Chondrocyte (in vitro differentiated cells): ENCODE results near the gene TOPORS. TPM values are rescaled to one million over a fixed set of nuclear protein-coding genes. Genes with fewer than 3 reads are reported as not detected.

ENCODE experiments used
- DNase-seq: peaks from one replicate; pipeline ENCODE4 v3.0.0; 2021; ENCODE audit warnings: mixed read lengths, low spot score
- H3K27ac Mint-ChIP-seq: one replicate; pipeline ENCODE4 v1.8.0; 2021; ENCODE audit warnings: mild to moderate bottlenecking, moderate library complexity, mixed read lengths; ENCODE audit not compliant: unreplicated experiment
- H3K27me3 Mint-ChIP-seq: 2 replicates; pipeline ENCODE4 v1.8.0; 2021; ENCODE audit warnings: low read depth, mixed read lengths
- H3K36me3 Mint-ChIP-seq: 2 replicates; pipeline ENCODE4 v1.8.0; 2021; ENCODE audit warnings: low read depth, mixed read lengths
- H3K4me1 Mint-ChIP-seq: 2 replicates; pipeline ENCODE4 v1.8.0; 2021; ENCODE audit warnings: low read depth, mild to moderate bottlenecking, mixed read lengths
- H3K4me3 Mint-ChIP-seq: one replicate; pipeline ENCODE4 v1.8.0; 2021; ENCODE audit warnings: mild to moderate bottlenecking, moderate library complexity, mixed read lengths; ENCODE audit not compliant: unreplicated experiment
- H3K9me3 Mint-ChIP-seq: 2 replicates; pipeline ENCODE4 v1.8.0; 2021; ENCODE audit warnings: low read depth, mixed read lengths
- CTCF ChIP-seq: fragments of 200-600 bp; sonication (generic); IDR thresholded peaks from 2 replicates; pipeline ENCODE4 v1.5.0; 2021; ENCODE audit warnings: antibody characterized with exemption, mild to moderate bottlenecking, moderate library complexity
- total RNA-seq: library from RNA; stranded (reverse); gene quantifications from 3 replicates; pipeline ENCODE4 v1.2.1, GENCODE V29; 2021

Gene TOPORS
- total RNA-seq, 1 donor from 2014 or later = 15.3 TPM

- Mint-ChIP-seq H3K36me3 (no peaks in the 10 kb centered on the region), H3K4me3 (no peak overlapping the region)
Measured at GRCh38 chr9:32580631-32581300, 28.4 kb upstream of the TOPORS start.

DNA sequence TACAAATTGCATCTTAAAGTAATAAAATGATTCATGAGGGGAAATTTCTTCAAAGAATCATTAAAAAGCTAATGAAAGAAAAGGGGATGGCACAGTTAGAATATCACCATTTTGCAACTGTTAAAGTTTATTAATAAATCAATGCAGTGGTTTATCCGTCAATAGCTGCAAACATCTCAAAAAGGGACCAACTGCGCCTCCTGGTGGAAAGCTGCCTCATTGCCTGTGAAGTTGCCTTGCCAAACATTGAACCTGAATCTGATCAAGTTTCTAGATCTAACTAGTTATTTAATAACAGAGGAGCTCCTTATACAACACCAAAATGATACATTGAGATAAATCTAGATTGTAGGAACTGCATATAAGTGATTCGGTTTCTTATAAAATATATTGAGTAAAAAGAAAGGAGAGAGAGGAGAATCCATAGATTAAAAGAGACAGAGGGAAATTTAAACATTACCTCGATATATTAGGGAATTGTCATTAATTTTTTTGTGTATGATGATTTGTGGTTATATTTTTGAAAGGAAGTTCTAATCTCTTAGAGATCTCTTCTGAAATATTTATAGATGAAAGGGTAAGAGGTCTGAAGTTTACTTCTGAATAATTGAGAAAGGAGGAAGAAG, 27.4 kb upstream of the TOPORS start:
- no peak for DNase-seq
- H3K27ac Mint-ChIP-seq = no peak overlapping the region
- TF ChIP-seq CTCF = peak; percentile 98
- no peaks in the 10 kb centered on the region for H3K36me3 Mint-ChIP-seq
- H3K9me3 Mint-ChIP-seq = no peaks in the 10 kb centered on the region
- peaks cover 5% of the 10 kb centered on the region for H3K4me1 Mint-ChIP-seq
- H3K4me3 Mint-ChIP-seq = no peak overlapping the region
- H3K27me3 Mint-ChIP-seq = peaks cover 24% of the 10 kb centered on the region

More at GRCh38 chr9:32580631-32581300, 28.4 kb upstream of the TOPORS start:
- Mint-ChIP-seq H3K27ac (no peak overlapping the region), H3K9me3 (no peaks in the 10 kb centered on the region), H3K4me1 (peaks cover 6% of the 10 kb centered on the region), H3K27me3 (peaks cover 24% of the 10 kb centered on the region)
- TF ChIP-seq CTCF = no peak
- DNase-seq = no peak

DNA sequence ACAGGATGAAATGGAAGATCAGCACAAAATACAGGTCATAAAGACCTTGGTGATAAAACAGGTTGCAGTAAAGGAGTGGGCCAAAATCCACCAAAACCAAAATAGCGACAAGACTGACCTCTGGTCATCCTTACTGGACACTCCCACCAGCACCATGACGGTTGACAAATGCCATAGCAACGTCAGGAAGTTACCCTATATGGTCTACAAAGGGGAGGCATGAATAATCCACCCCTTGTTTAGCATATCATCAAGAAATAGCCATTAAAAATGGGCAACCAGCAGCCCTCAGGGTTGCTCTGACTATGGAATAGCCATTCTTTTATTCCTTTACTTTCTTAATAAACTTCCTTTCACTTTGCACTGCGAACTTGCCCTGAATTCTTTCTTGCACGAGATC, 26.6 kb upstream of the TOPORS start:
- no peaks in the 10 kb centered on the region for H3K36me3 Mint-ChIP-seq
- peaks cover 2% of the 10 kb centered on the region for H3K4me1 Mint-ChIP-seq
- H3K4me3 Mint-ChIP-seq = no peak overlapping the region
- TF ChIP-seq CTCF = no peak
- H3K27ac Mint-ChIP-seq = no peak overlapping the region
- no peak for DNase-seq
- H3K9me3 Mint-ChIP-seq = no peaks in the 10 kb centered on the region
- peaks cover 22% of the 10 kb centered on the region for H3K27me3 Mint-ChIP-seq

GRCh38 chr9:32577316-32577715, 24.9 kb upstream of the TOPORS start:
- DNase-seq = no peak
- Mint-ChIP-seq H3K27me3 (peaks cover 22% of the 10 kb centered on the region), H3K4me1 (peaks cover 10% of the 10 kb centered on the region), H3K9me3 (no peaks in the 10 kb centered on the region), H3K36me3 (no peaks in the 10 kb centered on the region), H3K27ac (no peak overlapping the region), H3K4me3 (no peak overlapping the region)
- TF ChIP-seq CTCF = no peak

GRCh38 chr9:32574858-32575257, 22.5 kb upstream of the TOPORS start:
- peaks cover 19% of the 10 kb centered on the region for H3K4me1 Mint-ChIP-seq
- H3K4me3 Mint-ChIP-seq = no peak overlapping the region
- peaks cover 14% of the 10 kb centered on the region for H3K27me3 Mint-ChIP-seq
- TF ChIP-seq CTCF = no peak
- H3K9me3 Mint-ChIP-seq = no peaks in the 10 kb centered on the region
- DNase-seq = no peak
- no peak overlapping the region for H3K27ac Mint-ChIP-seq
- peaks cover 1% of the 10 kb centered on the region for H3K36me3 Mint-ChIP-seq
